Gastrocnemius medialis (tissue), 4 donors: ENCODE data around the gene ZSWIM7. TPM values are rescaled to one million over a fixed set of nuclear protein-coding genes. Genes with fewer than 3 reads are reported as not detected.

Experiments used
- ATAC-seq, 2 donors: fragments of 150-250 bp; one replicate each; pipeline ENCODE4 v1.9.1; 2016
- DNase-seq, 2 donors: peaks; one replicate each; pipeline ENCODE4 v3.0.0-alpha.2; 2019
- H3K27ac ChIP-seq, 4 donors: fragments of 200-600 bp; sonication (generic); 1 replicate in 1 of 4; 2 replicates in 3 of 4; pipeline ENCODE4 v1.5.1; 2016 to 2018; ENCODE audit warnings: mild to moderate bottlenecking in 2 of 4, moderate library complexity in 1 of 4
- H3K27me3 ChIP-seq, 3 donors: fragments of 200-600 bp; sonication (generic) in 2 of 3; 1 replicate in 1 of 3; 2 replicates in 2 of 3; pipeline versions ENCODE4 v1.5.1 to v1.6.0; 2016 to 2019; ENCODE audit warnings: mild to moderate bottlenecking in 1 of 3, moderate library complexity in 1 of 3
- H3K36me3 ChIP-seq, 2 donors: fragments of 200-600 bp; sonication (generic) in 1 of 2; one replicate each; pipeline ENCODE4 v1.5.1; 2017 to 2018
- H3K4me1 ChIP-seq, 2 donors: fragments of 200-600 bp; sonication (generic) in 1 of 2; one replicate each; pipeline ENCODE4 v1.5.1; 2016 to 2017; ENCODE audit warnings: mild to moderate bottlenecking in 2 of 2
- H3K4me3 ChIP-seq, 4 donors: fragments of 200-600 bp; sonication (generic) in 3 of 4; 1 replicate in 1 of 4; 2 replicates in 3 of 4; pipeline ENCODE4 v1.5.1; 2016 to 2019; ENCODE audit warnings: mild to moderate bottlenecking in 2 of 4
- H3K9me3 ChIP-seq, 3 donors: fragments of 200-600 bp; sonication (generic) in 2 of 3; 1 replicate in 1 of 3; 2 replicates in 2 of 3; pipeline ENCODE4 v1.5.1; 2016 to 2019
- CTCF ChIP-seq, 5 experiments: fragments of 450-650 bp in 3 of 5; fragments of 200-600 bp in 2 of 5; sonication (generic) in 2 of 5; IDR thresholded peaks in 4 of 5; conservative IDR thresholded peaks in 1 of 5; 1 replicate in 4 of 5; 2 replicates in 1 of 5; pipeline ENCODE4 v1.5.1; 2016 to 2019; ENCODE audit warnings: antibody characterized with exemption in 5 of 5, mild to moderate bottlenecking in 3 of 5, moderate library complexity in 3 of 5
- POLR2A ChIP-seq, 2 donors: fragments of 450-650 bp; IDR thresholded peaks; one replicate each; pipeline ENCODE4 v1.6.1; 2017; ENCODE audit warnings: antibody characterized with exemption in 2 of 2, mild to moderate bottlenecking in 2 of 2, moderate library complexity in 2 of 2
- in situ Hi-C, 4 donors: fragments of 200-750 bp; cut with MboI; loops; one replicate each; pipeline versions ENCODE4 v1.15.0 to v1.8.0; 2017; ENCODE audit warnings: low sequenced_read_pairs in 4 of 4
- intact Hi-C: fragments of 100-400 bp; cut with DNase I; formaldehyde crosslinking; loops from one replicate; pipeline ENCODE4 v1.15.1; 2023; ENCODE audit warnings: low total_unique reads
- total RNA-seq, 4 donors: library from RNA; depleted of rRNA; stranded (reverse); fragments of >200 nt; gene quantifications; one replicate each; pipeline versions ENCODE4 v1.1.0 to v1.2.3, GENCODE V29; 2016

The ZSWIM7 gene
- total RNA-seq, 4 donors from 2014 or later, result 13.2 to 19.5 (median 19.1) TPM

DNA sequence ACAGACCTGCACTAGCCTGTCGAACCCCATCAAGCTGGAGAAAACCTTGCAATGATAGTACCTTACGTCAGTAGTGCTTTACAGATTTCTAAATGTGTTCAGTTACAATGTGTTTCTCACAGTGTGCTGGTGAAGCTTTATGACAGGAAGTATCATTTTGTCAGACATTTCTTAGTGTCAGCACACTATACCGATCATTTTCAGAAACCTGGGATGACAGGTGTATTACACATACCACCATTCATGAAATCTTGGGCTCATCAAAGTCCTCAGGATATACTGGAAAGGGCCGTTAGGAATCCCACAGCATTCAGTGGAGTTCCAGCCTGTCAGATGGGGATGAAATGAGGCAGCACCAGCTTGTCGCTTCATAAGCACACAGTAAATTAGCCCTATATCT lies 27.4 kb upstream of the ZSWIM7 start:
- Histone ChIP-seq H3K27ac (peak overlapping the region in 3 of 4 donors; percentile 68 to 78 (median 73)), H3K4me1 (peaks cover 13 to 29% of the 10 kb centered on the region in 2 donors), H3K9me3 (no peaks in the 10 kb centered on the region), H3K27me3 (no peaks in the 10 kb centered on the region), H3K4me3 (no peak overlapping the region), H3K36me3 (peaks cover 0 to 71% of the 10 kb centered on the region in 2 donors)
- intact Hi-C loops, result no loop called here
- TF ChIP-seq CTCF (IDR thresholded peaks at IDR 0.05 in 4 of 5, conservative IDR thresholded peaks at IDR 0.05 in 1 of 5) (no peak), POLR2A (IDR thresholded peaks at IDR 0.05) (no peak)
- in situ Hi-C loops, result no loop called here
- no peak for ATAC-seq
- DNase-seq, result no peak

GRCh38 chr17:16025202-16025601 lies 25.7 kb upstream of the ZSWIM7 start:
- in situ Hi-C loops (no loop called here), intact Hi-C loops (no loop called here)
- TF ChIP-seq CTCF (IDR thresholded peaks at IDR 0.05 in 4 of 5, conservative IDR thresholded peaks at IDR 0.05 in 1 of 5) (no peak), POLR2A (IDR thresholded peaks at IDR 0.05) (no peak)
- H3K27me3 ChIP-seq, result no peaks in the 10 kb centered on the region
- DNase-seq, result no peak
- peaks cover 0 to 55% of the 10 kb centered on the region in 2 donors for H3K36me3 ChIP-seq
- H3K27ac ChIP-seq, result no peak overlapping the region
- peaks cover 13 to 29% of the 10 kb centered on the region in 2 donors for H3K4me1 ChIP-seq
- H3K4me3 ChIP-seq, result no peak overlapping the region
- ATAC-seq, result no peak
- H3K9me3 ChIP-seq, result no peaks in the 10 kb centered on the region

DNA sequence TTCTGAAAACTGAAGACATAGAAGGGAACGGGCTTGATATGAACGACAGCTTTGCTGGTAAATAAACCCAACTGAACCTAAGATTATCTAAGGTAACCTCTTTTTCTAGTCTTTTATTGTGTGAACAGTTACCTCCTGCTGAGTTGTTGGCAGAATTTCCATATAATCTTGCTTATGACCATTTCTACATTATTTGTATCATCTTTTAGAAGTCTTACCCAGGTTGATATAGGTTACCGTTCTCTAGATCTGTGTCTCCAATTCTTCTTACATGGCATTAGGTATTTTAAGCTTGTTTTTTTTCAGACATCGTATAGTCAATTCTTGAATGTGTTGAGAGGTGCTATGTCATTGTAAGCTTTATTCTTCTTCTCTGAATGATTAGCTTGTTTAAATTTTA lies 24.4 kb upstream of the ZSWIM7 start:
- intact Hi-C loops, result no loop called here

DNA sequence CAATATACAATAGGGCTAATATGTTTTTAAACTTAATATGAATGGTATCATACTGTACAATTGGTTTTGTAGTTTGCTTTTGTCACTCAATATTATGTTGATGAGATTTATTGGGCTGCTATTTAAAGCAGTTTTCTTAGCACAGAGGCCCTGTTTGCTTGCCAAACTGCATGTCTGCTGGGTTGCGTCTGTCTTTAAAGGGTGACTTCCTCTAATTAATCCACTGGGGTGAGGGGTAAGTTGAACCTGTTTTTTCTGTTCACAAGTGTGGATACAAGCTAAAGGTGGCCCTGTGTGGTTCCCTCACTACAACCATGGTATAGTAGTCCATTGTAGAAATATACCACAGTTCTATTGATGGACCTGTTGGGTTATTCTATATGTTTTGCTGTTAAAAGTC lies 19.8 kb upstream of the ZSWIM7 start:
- Histone ChIP-seq H3K9me3 (no peaks in the 10 kb centered on the region), H3K36me3 (peaks cover 0 to 18% of the 10 kb centered on the region in 2 donors), H3K27ac (peak overlapping the region in 3 of 4 donors; percentile 2 to 32 (median 16)), H3K4me3 (no peak overlapping the region), H3K27me3 (no peaks in the 10 kb centered on the region), H3K4me1 (peaks cover 19 to 27% of the 10 kb centered on the region in 2 donors)
- in situ Hi-C loops, result no loop called here
- TF ChIP-seq CTCF (IDR thresholded peaks at IDR 0.05 in 4 of 5, conservative IDR thresholded peaks at IDR 0.05 in 1 of 5) (no peak), POLR2A (IDR thresholded peaks at IDR 0.05) (no peak)
- DNase-seq, result no peak
- ATAC-seq, result no peak
- intact Hi-C loops, result no loop called here

More for the DNA sequence above, 24.4 kb upstream of the ZSWIM7 start:
- no peak for DNase-seq
- no peaks in the 10 kb centered on the region for H3K27me3 ChIP-seq
- no peak overlapping the region for H3K4me3 ChIP-seq
- in situ Hi-C loops, result no loop called here
- H3K9me3 ChIP-seq, result no peaks in the 10 kb centered on the region
- H3K4me1 ChIP-seq, result peaks cover 18 to 34% of the 10 kb centered on the region in 2 donors
- peaks cover 0 to 42% of the 10 kb centered on the region in 2 donors for H3K36me3 ChIP-seq
- peak overlapping the region in 1 of 4 donors; percentile 30 for H3K27ac ChIP-seq
- no peak for TF ChIP-seq CTCF (IDR thresholded peaks at IDR 0.05 in 4 of 5, conservative IDR thresholded peaks at IDR 0.05 in 1 of 5)
- TF ChIP-seq POLR2A (IDR thresholded peaks at IDR 0.05), result no peak
- ATAC-seq, result no peak

- H3K36me3 ChIP-seq, result peaks cover 0 to 25% of the 10 kb centered on the region in 2 donors
- no peak for DNase-seq
- peak in 1 of 2 donors; percentile 28 for ATAC-seq
- no peaks in the 10 kb centered on the region for H3K27me3 ChIP-seq
- no peak overlapping the region for H3K4me3 ChIP-seq
- in situ Hi-C loops (no loop called here), intact Hi-C loops (no loop called here)
- H3K27ac ChIP-seq, result peak overlapping the region; percentile 17 to 46 (median 38)
- H3K9me3 ChIP-seq, result no peaks in the 10 kb centered on the region
- H3K4me1 ChIP-seq, result peaks cover 7 to 12% of the 10 kb centered on the region in 2 donors
- TF ChIP-seq CTCF (IDR thresholded peaks at IDR 0.05 in 4 of 5, conservative IDR thresholded peaks at IDR 0.05 in 1 of 5) (peak; percentile 15 to 46 (median 21)), POLR2A (IDR thresholded peaks at IDR 0.05) (no peak)
Observed at GRCh38 chr17:16013943-16014407, 14.5 kb upstream of the ZSWIM7 start.
